SK-N-SH treated with all-trans-retinoic acid at 6 μM for 48 hours (cell line): Measurements from ENCODE around the gene NDUFAF2.

Experiments used
- ISL1 ChIP-seq: fragments of 250-450 bp; sonication (Bioruptor Pico); IDR thresholded peaks from 2 replicates; pipeline ENCODE4 v2.1.2; 2022; ENCODE audit warnings: mild to moderate bottlenecking, moderate library complexity
- TCF4 ChIP-seq: fragments of 250-450 bp; sonication (Bioruptor Pico); IDR thresholded peaks from 2 replicates; pipeline ENCODE4 v1.8.0; 2021; ENCODE audit warnings: mild to moderate bottlenecking, moderate library complexity, borderline replicate concordance
- ZNF8 ChIP-seq: fragments of 450-650 bp; formaldehyde crosslinking; IDR thresholded peaks from 2 replicates; pipeline ENCODE4 v1.5.0; 2020; ENCODE audit warnings: mild to moderate bottlenecking, moderate library complexity
- TF ChIP-seq, protein P1 (sequence below): fragments of 250-450 bp; sonication (Bioruptor Pico); IDR thresholded peaks from 2 replicates; pipeline ENCODE4 v1.5.1; 2021; ENCODE audit warnings: mild to moderate bottlenecking, moderate library complexity
- TF ChIP-seq, protein P2 (sequence below): fragments of 250-450 bp; sonication (Bioruptor Pico); IDR thresholded peaks from 2 replicates; pipeline ENCODE4 v1.8.0; 2020; ENCODE audit warnings: mild to moderate bottlenecking, moderate library complexity, borderline replicate concordance

DNA sequence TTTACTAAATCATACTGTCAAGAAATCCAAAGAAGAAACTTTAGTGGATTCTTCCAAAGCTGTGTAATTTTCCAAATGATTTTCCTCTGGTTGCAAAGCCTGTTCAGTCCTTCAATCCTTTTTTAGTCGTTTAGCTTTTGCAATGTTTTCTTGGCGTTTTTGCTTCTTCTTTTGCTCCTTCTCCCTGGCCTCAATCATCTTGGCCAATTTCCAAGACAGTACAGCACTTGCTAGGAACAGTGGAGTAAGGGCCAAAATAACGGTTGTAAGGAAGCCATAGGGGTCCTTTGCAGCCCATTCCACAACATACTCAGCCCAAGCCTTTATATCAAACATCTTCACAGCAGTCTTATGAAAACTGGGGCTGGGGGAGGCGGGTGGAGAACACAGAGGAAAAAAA, 214.8 kb downstream of the NDUFAF2 start:
- TF ChIP-seq, protein P1, sequence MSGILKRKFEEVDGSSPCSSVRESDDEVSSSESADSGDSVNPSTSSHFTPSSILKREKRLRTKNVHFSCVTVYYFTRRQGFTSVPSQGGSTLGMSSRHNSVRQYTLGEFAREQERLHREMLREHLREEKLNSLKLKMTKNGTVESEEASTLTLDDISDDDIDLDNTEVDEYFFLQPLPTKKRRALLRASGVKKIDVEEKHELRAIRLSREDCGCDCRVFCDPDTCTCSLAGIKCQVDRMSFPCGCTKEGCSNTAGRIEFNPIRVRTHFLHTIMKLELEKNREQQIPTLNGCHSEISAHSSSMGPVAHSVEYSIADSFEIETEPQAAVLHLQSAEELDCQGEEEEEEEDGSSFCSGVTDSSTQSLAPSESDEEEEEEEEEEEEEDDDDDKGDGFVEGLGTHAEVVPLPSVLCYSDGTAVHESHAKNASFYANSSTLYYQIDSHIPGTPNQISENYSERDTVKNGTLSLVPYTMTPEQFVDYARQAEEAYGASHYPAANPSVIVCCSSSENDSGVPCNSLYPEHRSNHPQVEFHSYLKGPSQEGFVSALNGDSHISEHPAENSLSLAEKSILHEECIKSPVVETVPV (CRISPR knock-in tag) = no peak
- TF ChIP-seq TCF4 (CRISPR knock-in tag) (no peak), ZNF8 (CRISPR knock-in tag) (no peak), ISL1 (no peak)
- TF ChIP-seq, protein P2, sequence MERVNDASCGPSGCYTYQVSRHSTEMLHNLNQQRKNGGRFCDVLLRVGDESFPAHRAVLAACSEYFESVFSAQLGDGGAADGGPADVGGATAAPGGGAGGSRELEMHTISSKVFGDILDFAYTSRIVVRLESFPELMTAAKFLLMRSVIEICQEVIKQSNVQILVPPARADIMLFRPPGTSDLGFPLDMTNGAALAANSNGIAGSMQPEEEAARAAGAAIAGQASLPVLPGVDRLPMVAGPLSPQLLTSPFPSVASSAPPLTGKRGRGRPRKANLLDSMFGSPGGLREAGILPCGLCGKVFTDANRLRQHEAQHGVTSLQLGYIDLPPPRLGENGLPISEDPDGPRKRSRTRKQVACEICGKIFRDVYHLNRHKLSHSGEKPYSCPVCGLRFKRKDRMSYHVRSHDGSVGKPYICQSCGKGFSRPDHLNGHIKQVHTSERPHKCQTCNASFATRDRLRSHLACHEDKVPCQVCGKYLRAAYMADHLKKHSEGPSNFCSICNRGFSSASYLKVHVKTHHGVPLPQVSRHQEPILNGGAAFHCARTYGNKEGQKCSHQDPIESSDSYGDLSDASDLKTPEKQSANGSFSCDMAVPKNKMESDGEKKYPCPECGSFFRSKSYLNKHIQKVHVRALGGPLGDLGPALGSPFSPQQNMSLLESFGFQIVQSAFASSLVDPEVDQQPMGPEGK (CRISPR knock-in tag) = no peak
